Mesenchymal stem cell (in vitro differentiated cells and primary cell): Measurements from ENCODE around the gene TAGLN.

Source experiments
- DNase-seq: peaks from one replicate; pipeline ENCODE4 v3.0.0-alpha.2; 2013
- H2AFZ ChIP-seq: one replicate; pipeline ENCODE4 v1.6.1; 2013; ENCODE audit warnings: low read depth, mild to moderate bottlenecking, control low read depth, inconsistent platforms, low read length, moderate library complexity
- H2AK5ac ChIP-seq: 2 replicates; pipeline ENCODE4 v1.6.1; 2013; ENCODE audit warnings: low read length, moderate library complexity, mild to moderate bottlenecking, inconsistent platforms; ENCODE audit not compliant: severe bottlenecking
- H2BK120ac ChIP-seq: one replicate; pipeline ENCODE4 v1.6.1; 2013; ENCODE audit warnings: low read depth, mild to moderate bottlenecking, inconsistent platforms, low read length, moderate library complexity
- H2BK12ac ChIP-seq, 2 experiments: one replicate each; pipeline ENCODE4 v1.6.1; 2013; ENCODE audit warnings: inconsistent platforms in 2 of 2, low read length in 2 of 2, mild to moderate bottlenecking in 2 of 2, moderate library complexity in 2 of 2, control low read depth in 1 of 2
- H2BK15ac ChIP-seq: one replicate; pipeline ENCODE4 v1.6.1; 2013; ENCODE audit warnings: mild to moderate bottlenecking, low read depth, inconsistent platforms; ENCODE audit not compliant: poor library complexity, severe bottlenecking
- H2BK5ac ChIP-seq: 2 replicates; pipeline ENCODE4 v1.6.1; 2013; ENCODE audit warnings: low read depth, mild to moderate bottlenecking, low read length, control low read depth, inconsistent platforms; ENCODE audit not compliant: poor library complexity, severe bottlenecking
- H3K14ac ChIP-seq, 2 experiments: one replicate each; pipeline ENCODE4 v1.6.1; 2013; ENCODE audit warnings: inconsistent platforms in 2 of 2, low read length in 2 of 2, control low read depth in 1 of 2, mild to moderate bottlenecking in 1 of 2, moderate library complexity in 1 of 2
- H3K18ac ChIP-seq, 2 experiments: one replicate each; pipeline ENCODE4 v1.6.1; 2013; ENCODE audit warnings: inconsistent platforms in 2 of 2, low read length in 2 of 2, control low read depth in 1 of 2, low read depth in 1 of 2, mild to moderate bottlenecking in 1 of 2
- H3K23ac ChIP-seq, 2 experiments: one replicate each; pipeline ENCODE4 v1.6.1; 2013; ENCODE audit warnings: inconsistent platforms in 2 of 2, low read length in 2 of 2, mild to moderate bottlenecking in 2 of 2, moderate library complexity in 2 of 2, control low read depth in 1 of 2
- H3K27ac ChIP-seq: 2 replicates; pipeline ENCODE4 v1.5.1; 2013; ENCODE audit warnings: mild to moderate bottlenecking, moderate library complexity, low read length, control low read depth, inconsistent platforms; ENCODE audit not compliant: poor library complexity, severe bottlenecking
- H3K27me3 ChIP-seq, 2 experiments: 2 replicates each; pipeline versions ENCODE4 v1.6.1 to v1.7.0; 2013; ENCODE audit warnings: low read length in 2 of 2, mild to moderate bottlenecking in 2 of 2, moderate library complexity in 2 of 2, control low read depth in 1 of 2, inconsistent platforms in 1 of 2; ENCODE audit not compliant: control insufficient read depth in 1 of 2, insufficient read depth in 1 of 2
- H3K36me3 ChIP-seq, 2 experiments: 2 replicates each; pipeline versions ENCODE4 v1.6.1 to v1.7.0; 2013; ENCODE audit warnings: low read length in 2 of 2, control low read depth in 1 of 2, inconsistent platforms in 1 of 2, low read depth in 1 of 2, mild to moderate bottlenecking in 1 of 2; ENCODE audit not compliant: insufficient read depth in 2 of 2, control insufficient read depth in 1 of 2
- H3K4ac ChIP-seq, 2 experiments: one replicate each; pipeline ENCODE4 v1.6.1; 2013; ENCODE audit warnings: inconsistent platforms in 2 of 2, low read length in 2 of 2, mild to moderate bottlenecking in 2 of 2, moderate library complexity in 2 of 2, control low read depth in 1 of 2, low read depth in 1 of 2
- H3K4me1 ChIP-seq: 2 replicates; pipeline ENCODE4 v1.6.1; 2013; ENCODE audit warnings: low read depth, low read length, control low read depth; ENCODE audit not compliant: control insufficient read depth, insufficient read depth
- H3K4me2 ChIP-seq: 2 replicates; pipeline ENCODE4 v1.6.1; 2013; ENCODE audit warnings: low read length, mild to moderate bottlenecking, inconsistent platforms; ENCODE audit not compliant: poor library complexity, severe bottlenecking
- H3K4me3 ChIP-seq, 2 experiments: 2 replicates each; pipeline versions ENCODE4 v1.5.1 to v1.7.0; 2013; ENCODE audit warnings: low read length in 2 of 2, mild to moderate bottlenecking in 2 of 2, control low read depth in 1 of 2, low read depth in 1 of 2; ENCODE audit not compliant: insufficient read depth in 1 of 2
- H3K79me1 ChIP-seq: replicated peaks from 2 replicates; pipeline ENCODE4 v1.6.1; 2013; ENCODE audit warnings: mild to moderate bottlenecking, control low read depth, low read length, inconsistent platforms; ENCODE audit not compliant: poor library complexity, severe bottlenecking
- H3K9ac ChIP-seq: 2 replicates; pipeline ENCODE4 v1.7.0; 2013; ENCODE audit warnings: mild to moderate bottlenecking, low read length, moderate library complexity
- H3K9me3 ChIP-seq: 2 replicates; pipeline ENCODE4 v1.7.0; 2013; ENCODE audit warnings: mild to moderate bottlenecking, low read length; ENCODE audit not compliant: control insufficient read depth
- H4K8ac ChIP-seq: one replicate; pipeline ENCODE4 v1.6.1; 2013; ENCODE audit warnings: inconsistent platforms, mild to moderate bottlenecking, low read length, moderate library complexity
- H4K91ac ChIP-seq: one replicate; pipeline ENCODE4 v1.6.1; 2013; ENCODE audit warnings: mild to moderate bottlenecking, low read length, inconsistent platforms
- WGBS: methylation state at CpG from one replicate; pipeline ENCODE4 v1.1.7; 2013; ENCODE audit warnings: mixed read lengths; 5-methylcytosine and 5-hydroxymethylcytosine counted together

TAGLN gene

DNA sequence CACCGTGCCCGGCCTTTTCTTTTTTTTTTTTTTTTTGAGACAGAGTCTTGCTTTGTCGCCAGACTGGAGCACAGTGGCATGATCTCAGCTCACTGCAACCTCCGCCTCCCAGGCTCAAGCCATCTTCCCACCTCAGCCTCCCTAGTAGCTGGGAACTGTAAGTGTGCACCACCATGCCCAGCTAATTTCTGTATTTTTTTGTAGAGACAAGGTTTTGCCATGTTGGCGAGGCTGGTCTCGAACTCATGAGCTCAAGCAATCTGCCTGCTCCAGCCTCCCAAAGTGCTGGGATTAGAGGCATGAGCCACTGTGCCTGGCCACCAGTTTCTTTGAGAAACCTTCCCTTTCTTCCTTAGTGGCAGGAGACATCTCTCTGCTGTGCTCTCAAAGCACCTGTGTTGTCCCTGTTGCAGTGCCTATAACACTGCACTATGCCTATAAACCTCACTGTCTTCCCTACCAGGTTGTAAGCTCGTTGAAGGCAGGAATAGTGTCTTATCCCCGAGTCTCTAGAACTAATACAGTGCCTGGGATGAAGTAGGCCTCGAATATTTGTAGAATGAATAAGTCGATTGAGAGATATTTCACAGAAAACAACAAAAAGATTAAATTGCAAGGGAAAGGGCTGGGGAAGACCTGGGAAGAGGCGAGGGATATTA lies 13.7 kb downstream of the TAGLN start:
- Histone ChIP-seq H2BK5ac (no peak overlapping the region), H2AK5ac (no peak overlapping the region), H3K14ac (no peak overlapping the region), H3K4me2 (no peak overlapping the region), H3K18ac (no peak overlapping the region), H3K27ac (no peak overlapping the region), H2BK120ac (no peak overlapping the region), H3K4me1 (peaks cover 3% of the 10 kb centered on the region), H4K91ac (no peak overlapping the region), H3K79me1 (no peaks in the 10 kb centered on the region), H4K8ac (no peak overlapping the region), H3K4me3 (no peak overlapping the region), H3K27me3 (no peaks in the 10 kb centered on the region), H3K23ac (no peak overlapping the region), H3K9me3 (no peaks in the 10 kb centered on the region), H2AFZ (no peak overlapping the region), H2BK12ac (no peak overlapping the region), H2BK15ac (no peak overlapping the region), H3K36me3 (peaks cover 24 to 56% of the 10 kb centered on the region in 2 experiments), H3K4ac (no peak overlapping the region), H3K9ac (no peak overlapping the region)
- DNase-seq, result no peak
- 97% methylated on average over 10 of the region's 11 CpGs for WGBS

DNA sequence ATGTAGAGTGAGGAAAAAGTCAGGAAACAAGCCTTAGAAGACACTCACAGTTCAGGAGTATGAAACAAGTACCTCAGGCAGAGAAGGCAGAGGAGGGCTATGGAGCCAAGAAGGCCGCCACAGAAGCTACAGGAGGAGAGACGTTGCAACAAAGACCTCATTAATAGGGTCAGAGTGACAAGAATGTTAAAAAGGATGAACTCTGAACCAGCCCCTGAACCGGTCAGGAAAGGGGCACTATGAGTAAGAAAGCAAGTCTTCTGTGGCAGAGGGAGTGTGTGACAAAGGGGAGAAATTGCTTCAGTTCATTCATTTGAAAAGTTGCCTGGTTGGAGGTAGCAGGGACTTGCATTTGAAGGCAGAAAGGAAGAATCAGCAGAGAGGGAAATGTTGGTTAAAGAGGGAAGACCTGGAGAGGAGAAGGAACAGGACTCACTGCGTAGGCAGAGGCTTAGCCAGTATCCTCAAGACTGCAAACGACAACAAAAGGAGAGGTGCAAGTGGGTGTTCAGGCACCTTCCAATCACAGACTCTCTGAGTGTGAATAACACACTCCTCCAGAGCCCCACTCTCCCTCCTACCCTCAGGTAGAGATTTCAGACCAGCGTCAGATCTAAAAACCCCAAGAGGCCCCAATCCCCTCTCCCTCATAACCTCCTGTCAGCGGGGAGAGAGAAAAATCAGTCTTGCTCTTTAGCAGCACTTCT lies 15.4 kb downstream of the TAGLN start:
- no peak overlapping the region for H3K23ac ChIP-seq
- H3K9me3 ChIP-seq, result no peaks in the 10 kb centered on the region
- H3K14ac ChIP-seq, result no peak overlapping the region
- no peaks in the 10 kb centered on the region for H3K27me3 ChIP-seq
- H3K36me3 ChIP-seq, result peaks cover 38 to 74% of the 10 kb centered on the region in 2 experiments
- no peak overlapping the region for H2AK5ac ChIP-seq
- H3K4me3 ChIP-seq, result no peak overlapping the region
- H3K4ac ChIP-seq, result no peak overlapping the region
- H2AFZ ChIP-seq, result no peak overlapping the region
- no peaks in the 10 kb centered on the region for H3K79me1 ChIP-seq
- H4K91ac ChIP-seq, result no peak overlapping the region
- no peak overlapping the region for H3K18ac ChIP-seq
- no peak overlapping the region for H3K27ac ChIP-seq
- no peak overlapping the region for H3K4me2 ChIP-seq
- no peak overlapping the region for H2BK120ac ChIP-seq
- H3K4me1 ChIP-seq, result peaks cover 3% of the 10 kb centered on the region
- no peak for DNase-seq
- no peak overlapping the region for H3K9ac ChIP-seq
- H2BK15ac ChIP-seq, result no peak overlapping the region
- no peak overlapping the region for H2BK12ac ChIP-seq
- 91% methylated on average over 7 of the region's 7 CpGs for WGBS
- H2BK5ac ChIP-seq, result no peak overlapping the region
- no peak overlapping the region for H4K8ac ChIP-seq

DNA sequence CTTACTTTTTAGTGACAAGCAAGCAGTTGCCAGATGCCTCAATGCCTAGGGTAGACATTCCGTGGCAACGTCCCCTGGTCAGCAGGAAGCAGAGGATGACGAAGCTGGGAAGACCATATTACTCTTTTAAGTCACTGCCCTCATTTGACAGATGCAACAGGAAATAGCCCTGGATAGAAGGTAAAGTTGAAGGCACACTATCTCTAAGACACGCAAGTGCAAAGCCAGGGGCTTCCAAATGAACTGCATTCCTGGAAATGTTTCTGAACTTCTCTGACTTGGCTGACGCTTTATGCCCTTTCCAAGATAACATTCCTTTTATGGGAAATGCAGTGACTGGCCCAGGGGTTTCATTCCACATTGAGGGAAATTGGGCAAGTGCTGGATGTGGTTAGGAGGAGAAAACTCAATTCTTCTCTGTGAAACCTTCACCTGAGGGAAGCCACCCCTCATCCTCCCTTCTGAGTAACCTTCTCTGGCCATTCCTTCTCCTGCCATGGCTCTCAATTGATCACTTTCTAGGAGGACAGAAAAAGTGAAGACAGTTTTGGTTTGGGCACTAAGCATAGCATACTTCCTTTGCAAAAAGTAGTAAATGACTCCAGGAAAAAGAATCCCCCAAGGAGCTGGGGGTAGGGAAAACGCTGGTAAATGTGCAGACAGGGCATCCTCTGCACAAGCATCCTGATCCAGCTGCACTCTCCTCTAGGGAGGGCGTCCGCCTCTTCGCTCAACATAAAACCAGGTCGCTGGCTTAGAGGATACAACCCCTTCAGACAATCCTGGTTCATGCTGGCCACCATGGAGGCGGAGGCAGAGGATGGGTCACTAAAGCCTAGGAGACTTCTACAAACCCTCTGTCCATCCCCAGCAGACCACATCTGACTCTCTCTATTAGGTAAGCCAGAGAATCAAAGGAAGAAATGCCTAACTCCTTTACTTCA lies 18.2 kb downstream of the TAGLN start:
- Histone ChIP-seq H3K79me1 (peaks cover 5% of the 10 kb centered on the region), H3K36me3 (peaks cover 52 to 70% of the 10 kb centered on the region in 2 experiments), H3K9ac (peak overlapping the region; percentile 62), H3K4me1 (peaks cover 8% of the 10 kb centered on the region), H3K27ac (no peak overlapping the region), H3K4ac (no peak overlapping the region), H2BK120ac (no peak overlapping the region), H4K91ac (no peak overlapping the region), H3K27me3 (no peaks in the 10 kb centered on the region), H3K4me2 (no peak overlapping the region), H2BK5ac (no peak overlapping the region), H3K9me3 (no peaks in the 10 kb centered on the region), H3K4me3 (no peak overlapping the region), H3K23ac (no peak overlapping the region), H2AFZ (no peak overlapping the region), H2AK5ac (no peak overlapping the region), H2BK15ac (no peak overlapping the region), H3K14ac (no peak overlapping the region), H4K8ac (no peak overlapping the region), H3K18ac (no peak overlapping the region), H2BK12ac (no peak overlapping the region)
- peak; percentile 54 for DNase-seq
- 77% methylated on average over 11 of the region's 11 CpGs for WGBS
